Keratinocyte (primary cell): ENCODE results near the gene UBE2V1. TPM values are rescaled to one million over a fixed set of nuclear protein-coding genes. Genes with fewer than 3 reads are reported as not detected.
A peak's percentile ranks its signal among the peaks of the same experiment; 100 is the strongest.
"Not testable (repeated sequence)": the region's sequence is repeated elsewhere in the genome, so short reads cannot be mapped to it uniquely, and the experiment has no call there.

Source experiments
- DNase-seq: peaks from one replicate; pipeline ENCODE4 v3.0.0-alpha.2; 2011; ENCODE audit warnings: low read depth, missing footprints, low spot score
- FAIRE-seq: peaks from 2 replicates; lab custom pipeline; 2011; peaks lifted over from hg19 to GRCh38; lab: Jason Lieb, UNC
- H2AFZ ChIP-seq: 2 replicates; pipeline ENCODE4 v1.6.0; 2012; ENCODE audit warnings: low read length, control low read depth, inconsistent platforms; ENCODE audit not compliant: control insufficient read depth
- H3K27ac ChIP-seq: 2 replicates; pipeline ENCODE4 v1.5.1; 2011; ENCODE audit warnings: low read length; ENCODE audit not compliant: control insufficient read depth, insufficient read depth
- H3K27me3 ChIP-seq: 3 replicates; pipeline ENCODE4 v1.6.0; 2011; ENCODE audit warnings: low read length; ENCODE audit not compliant: control insufficient read depth, insufficient read depth; ENCODE audit errors: extremely low read depth
- H3K36me3 ChIP-seq, 2 experiments: 2 replicates in 1 of 2; 3 replicates in 1 of 2; pipeline ENCODE4 v1.5.1; 2011; ENCODE audit warnings: low read length in 2 of 2, mild to moderate bottlenecking in 1 of 2; ENCODE audit not compliant: control insufficient read depth in 2 of 2, insufficient read depth in 2 of 2; ENCODE audit errors: extremely low read depth in 1 of 2
- H3K4me1 ChIP-seq: 3 replicates; pipeline ENCODE4 v1.5.1; 2011; ENCODE audit warnings: low read length; ENCODE audit not compliant: control insufficient read depth, insufficient read depth; ENCODE audit errors: extremely low read depth
- H3K4me2 ChIP-seq: 3 replicates; pipeline ENCODE4 v1.6.0; 2011; ENCODE audit warnings: low read depth, low read length; ENCODE audit not compliant: control insufficient read depth, insufficient read depth; ENCODE audit errors: extremely low read depth
- H3K4me3 ChIP-seq, 3 experiments: fragments of 200-600 bp in 1 of 3; sonication (generic) in 1 of 3; 2 replicates in 2 of 3; 3 replicates in 1 of 3; pipeline ENCODE4 v1.5.1; 2011 to 2016; ENCODE audit warnings: low read length in 3 of 3, mild to moderate bottlenecking in 3 of 3, control low read depth in 2 of 3, inconsistent platforms in 1 of 3, low read depth in 1 of 3, mixed read lengths in 1 of 3, mixed run types in 1 of 3, moderate library complexity in 1 of 3; ENCODE audit not compliant: control insufficient read depth in 2 of 3, insufficient read depth in 2 of 3; ENCODE audit errors: extremely low read depth in 1 of 3
- H3K79me2 ChIP-seq: 2 replicates; pipeline ENCODE4 v1.6.0; 2012; ENCODE audit warnings: low read length; ENCODE audit not compliant: control insufficient read depth, insufficient read depth
- H3K9ac ChIP-seq: 3 replicates; pipeline ENCODE4 v1.6.0; 2011; ENCODE audit warnings: low read length; ENCODE audit not compliant: control insufficient read depth, insufficient read depth; ENCODE audit errors: extremely low read depth
- H3K9me1 ChIP-seq: 3 replicates; pipeline ENCODE4 v1.6.0; 2011; ENCODE audit warnings: low read length; ENCODE audit not compliant: control insufficient read depth, insufficient read depth; ENCODE audit errors: extremely low read depth
- H3K9me3 ChIP-seq: 2 replicates; pipeline ENCODE4 v1.5.1; 2012; ENCODE audit warnings: low read depth, low read length; ENCODE audit not compliant: control insufficient read depth
- H4K20me1 ChIP-seq: 3 replicates; pipeline ENCODE4 v1.6.0; 2011; ENCODE audit warnings: low read length; ENCODE audit not compliant: control insufficient read depth, insufficient read depth; ENCODE audit errors: extremely low read depth
- EZH2 ChIP-seq: IDR thresholded peaks from one replicate; pipeline ENCODE4 v1.6.1; 2012; ENCODE audit warnings: inconsistent platforms, mild to moderate bottlenecking, low read length, moderate library complexity
- dilution Hi-C: fragments of 300-500 bp; cut with MboI; formaldehyde crosslinking; loops from one replicate; pipeline ENCODE4 v1.7.0; 2020; ENCODE audit warnings: low sequenced_read_pairs; ENCODE audit not compliant: extremely low pct_ligation_motif_present
- polyA plus RNA-seq, 5 experiments: library from polyadenylated mRNA; depleted of rRNA in 3 of 5; stranded (reverse) in 3 of 5; stranded (forward) in 1 of 5; unstranded in 1 of 5; fragments of >200 nt; gene quantifications; 1 replicate in 1 of 5; 2 replicates in 3 of 5; 3 replicates in 1 of 5; pipeline versions ENCODE4 v1.2.1 to v1.2.3, GENCODE V29; 2011 to 2012; ENCODE audit warnings: missing spikeins in 2 of 5, low read depth in 1 of 5, low replicate concordance in 1 of 5
- TF ChIP-seq, protein P1 (sequence below), 3 experiments: IDR thresholded peaks in 1 of 3; conservative IDR thresholded peaks in 1 of 3; optimal IDR thresholded peaks in 1 of 3; 2 replicates in 2 of 3; 3 replicates in 1 of 3; pipeline versions ENCODE3 to v1.5.1; 2011; ENCODE audit warnings: low read length in 3 of 3, mild to moderate bottlenecking in 3 of 3, moderate library complexity in 2 of 3, control low read depth in 1 of 3, inconsistent platforms in 1 of 3; ENCODE audit not compliant: insufficient read depth in 2 of 3; ENCODE audit errors: extremely low read depth in 1 of 3

UBE2V1 gene
- polyA plus RNA-seq, 1 donor (not counting 4 experiments of a cell fraction or from before 2014, with no cell fraction given) = 117 TPM

DNA sequence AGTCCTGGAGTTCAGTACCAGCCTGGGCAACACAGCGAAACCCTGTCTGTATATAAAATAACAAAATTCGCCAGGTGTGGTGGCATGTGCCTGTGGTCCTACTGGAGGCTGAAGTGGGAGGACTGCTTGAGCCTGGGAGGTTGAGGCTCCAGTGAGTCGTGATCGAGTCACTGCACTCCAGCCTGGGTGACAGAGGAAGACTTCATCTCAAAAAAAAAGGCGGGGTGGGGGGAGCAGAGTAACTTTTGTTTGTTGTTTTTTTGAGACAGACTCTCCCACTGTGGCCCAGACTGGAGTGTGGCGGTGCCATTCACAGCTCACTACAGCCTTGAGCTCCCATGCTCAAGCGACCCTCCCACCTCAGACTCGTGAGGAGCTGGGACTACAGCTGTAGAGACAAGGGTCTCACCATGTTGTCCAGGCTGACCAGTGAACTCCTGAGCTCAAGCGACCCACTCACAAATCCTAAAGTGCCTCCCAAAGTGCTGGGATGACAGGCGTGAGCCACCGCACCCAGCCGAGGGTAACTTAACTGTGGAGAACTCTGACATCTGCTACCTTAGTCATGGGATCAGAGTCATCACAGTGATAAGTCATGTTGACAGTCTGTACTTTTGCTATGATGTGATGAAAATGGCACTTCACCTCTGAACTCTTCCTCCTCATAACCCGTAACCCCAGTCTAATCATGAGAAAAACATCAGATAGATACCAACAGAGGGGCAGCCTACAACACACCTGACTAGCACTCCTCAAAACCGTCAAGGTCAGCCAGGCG, 24.1 kb upstream of the UBE2V1 start:
- H3K9ac ChIP-seq = peak overlapping the region; percentile 39
- DNase-seq = no peak
- H3K4me1 ChIP-seq = peaks cover 42% of the 10 kb centered on the region
- FAIRE-seq = peak; percentile 84
- H4K20me1 ChIP-seq = peaks cover 24% of the 10 kb centered on the region
- dilution Hi-C loops = no loop called here
- H3K4me3 ChIP-seq = no peak overlapping the region
- no peak for TF ChIP-seq EZH2
- TF ChIP-seq, protein P1, sequence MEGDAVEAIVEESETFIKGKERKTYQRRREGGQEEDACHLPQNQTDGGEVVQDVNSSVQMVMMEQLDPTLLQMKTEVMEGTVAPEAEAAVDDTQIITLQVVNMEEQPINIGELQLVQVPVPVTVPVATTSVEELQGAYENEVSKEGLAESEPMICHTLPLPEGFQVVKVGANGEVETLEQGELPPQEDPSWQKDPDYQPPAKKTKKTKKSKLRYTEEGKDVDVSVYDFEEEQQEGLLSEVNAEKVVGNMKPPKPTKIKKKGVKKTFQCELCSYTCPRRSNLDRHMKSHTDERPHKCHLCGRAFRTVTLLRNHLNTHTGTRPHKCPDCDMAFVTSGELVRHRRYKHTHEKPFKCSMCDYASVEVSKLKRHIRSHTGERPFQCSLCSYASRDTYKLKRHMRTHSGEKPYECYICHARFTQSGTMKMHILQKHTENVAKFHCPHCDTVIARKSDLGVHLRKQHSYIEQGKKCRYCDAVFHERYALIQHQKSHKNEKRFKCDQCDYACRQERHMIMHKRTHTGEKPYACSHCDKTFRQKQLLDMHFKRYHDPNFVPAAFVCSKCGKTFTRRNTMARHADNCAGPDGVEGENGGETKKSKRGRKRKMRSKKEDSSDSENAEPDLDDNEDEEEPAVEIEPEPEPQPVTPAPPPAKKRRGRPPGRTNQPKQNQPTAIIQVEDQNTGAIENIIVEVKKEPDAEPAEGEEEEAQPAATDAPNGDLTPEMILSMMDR (optimal IDR thresholded peaks at IDR 0.05 in 1 of 3, IDR thresholded peaks at IDR 0.05 in 1 of 3, conservative IDR thresholded peaks at IDR 0.05 in 1 of 3; ENCODE audit: extremely low read depth in 1 of 3, insufficient read depth in 2 of 3, low read length in 3 of 3) = no peak
- H2AFZ ChIP-seq = no peak overlapping the region
- peaks cover 87% of the 10 kb centered on the region for H3K79me2 ChIP-seq
- peaks cover 30 to 52% of the 10 kb centered on the region in 2 experiments for H3K36me3 ChIP-seq
- peak overlapping the region; percentile 70 for H3K27ac ChIP-seq
- no peaks in the 10 kb centered on the region for H3K27me3 ChIP-seq
- H3K4me2 ChIP-seq = no peak overlapping the region
- H3K9me3 ChIP-seq = no peaks in the 10 kb centered on the region
- peaks cover 3% of the 10 kb centered on the region for H3K9me1 ChIP-seq

- FAIRE-seq, H3K27ac ChIP-seq, dilution Hi-C loops, H3K4me2 ChIP-seq, H3K4me3 ChIP-seq, H3K9me1 ChIP-seq, H3K9me3 ChIP-seq, DNase-seq, H3K27me3 ChIP-seq, H3K9ac ChIP-seq, H2AFZ ChIP-seq: not testable (repeated sequence)
- peaks cover 91% of the 10 kb centered on the region for H3K79me2 ChIP-seq
- H4K20me1 ChIP-seq = peaks cover 18% of the 10 kb centered on the region
- H3K36me3 ChIP-seq = peaks cover 32 to 54% of the 10 kb centered on the region in 2 experiments
- peaks cover 23% of the 10 kb centered on the region for H3K4me1 ChIP-seq
Measured at GRCh38 chr20:50135157-50135556, 22.2 kb upstream of the UBE2V1 start.
